Measurements from ENCODE around the gene GJB1.

GRCh38 chrX:71210816-71211215 is 12.2 kb upstream of the GJB1 start:
- TF ChIP-seq CTCF (IDR thresholded peaks at IDR 0.05; ENCODE audit: poor library complexity) (no peak), EZH2 (IDR thresholded peaks at IDR 0.05; ENCODE audit: borderline replicate concordance) (no peak), EZH2phosphoT487 (IDR thresholded peaks at IDR 0.05; ENCODE audit: low read depth, severe bottlenecking, unreplicated experiment) (no peak)

Data from hepatocyte (in vitro differentiated cells).